Kidney epithelial cell (primary cell): ENCODE results near the gene RAPGEF6. TPM values are rescaled to one million over a fixed set of nuclear protein-coding genes. Genes with fewer than 3 reads are reported as not detected.
"Not testable (repeated sequence)": the region's sequence is repeated elsewhere in the genome, so short reads cannot be mapped to it uniquely, and the experiment has no call there.

Source experiments
- DNase-seq: peaks from one replicate; pipeline ENCODE4 v3.0.0-alpha.2; 2010; ENCODE audit warnings: low read depth
- H3K27me3 ChIP-seq: 2 replicates; pipeline ENCODE4 v1.6.0; 2011; ENCODE audit warnings: low read length; ENCODE audit not compliant: control insufficient read depth, insufficient read depth
- H3K36me3 ChIP-seq: 2 replicates; pipeline ENCODE4 v1.5.1; 2011; ENCODE audit warnings: low read length; ENCODE audit not compliant: control insufficient read depth, insufficient read depth
- H3K4me3 ChIP-seq: 2 replicates; pipeline ENCODE4 v1.5.1; 2011; ENCODE audit warnings: low read depth, mild to moderate bottlenecking, control low read depth, low read length
- total RNA-seq: library from RNA; depleted of rRNA; stranded (reverse); fragments of >200 nt; gene quantifications from 2 replicates; pipeline ENCODE4 v1.2.3, GENCODE V29; 2015
- TF ChIP-seq, protein P1 (sequence below): IDR thresholded peaks from 2 replicates; pipeline ENCODE4 v1.5.1; 2011; ENCODE audit warnings: mild to moderate bottlenecking, moderate library complexity, low read length, control low read depth, inconsistent platforms; ENCODE audit not compliant: insufficient read depth, poor library complexity, severe bottlenecking

RAPGEF6 gene
- total RNA-seq, 1 donor from 2014 or later: 10.0 TPM

- Histone ChIP-seq H3K4me3 (no peak overlapping the region), H3K36me3 (no peaks in the 10 kb centered on the region), H3K27me3 (no peaks in the 10 kb centered on the region)
- TF ChIP-seq, protein P1, sequence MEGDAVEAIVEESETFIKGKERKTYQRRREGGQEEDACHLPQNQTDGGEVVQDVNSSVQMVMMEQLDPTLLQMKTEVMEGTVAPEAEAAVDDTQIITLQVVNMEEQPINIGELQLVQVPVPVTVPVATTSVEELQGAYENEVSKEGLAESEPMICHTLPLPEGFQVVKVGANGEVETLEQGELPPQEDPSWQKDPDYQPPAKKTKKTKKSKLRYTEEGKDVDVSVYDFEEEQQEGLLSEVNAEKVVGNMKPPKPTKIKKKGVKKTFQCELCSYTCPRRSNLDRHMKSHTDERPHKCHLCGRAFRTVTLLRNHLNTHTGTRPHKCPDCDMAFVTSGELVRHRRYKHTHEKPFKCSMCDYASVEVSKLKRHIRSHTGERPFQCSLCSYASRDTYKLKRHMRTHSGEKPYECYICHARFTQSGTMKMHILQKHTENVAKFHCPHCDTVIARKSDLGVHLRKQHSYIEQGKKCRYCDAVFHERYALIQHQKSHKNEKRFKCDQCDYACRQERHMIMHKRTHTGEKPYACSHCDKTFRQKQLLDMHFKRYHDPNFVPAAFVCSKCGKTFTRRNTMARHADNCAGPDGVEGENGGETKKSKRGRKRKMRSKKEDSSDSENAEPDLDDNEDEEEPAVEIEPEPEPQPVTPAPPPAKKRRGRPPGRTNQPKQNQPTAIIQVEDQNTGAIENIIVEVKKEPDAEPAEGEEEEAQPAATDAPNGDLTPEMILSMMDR: peak; percentile 34
- DNase-seq: no peak
These were observed 138.7 kb downstream of the RAPGEF6 start for GRCh38 chr5:131496400-131496713.

- H3K36me3 ChIP-seq: no peaks in the 10 kb centered on the region
- DNase-seq: no peak
- TF ChIP-seq, protein P1: no peak
- H3K4me3 ChIP-seq: no peak overlapping the region
- no peaks in the 10 kb centered on the region for H3K27me3 ChIP-seq
These were observed 139.3 kb downstream of the RAPGEF6 start for GRCh38 chr5:131495536-131496399.

GRCh38 chr5:131491749-131492148 lies 143.3 kb downstream of the RAPGEF6 start:
- Histone ChIP-seq H3K27me3 (no peaks in the 10 kb centered on the region), H3K4me3 (no peak overlapping the region), H3K36me3 (no peaks in the 10 kb centered on the region)
- TF ChIP-seq, protein P1: no peak
- no peak for DNase-seq

GRCh38 chr5:131488463-131488862 lies 146.6 kb downstream of the RAPGEF6 start:
- H3K27me3 ChIP-seq: no peaks in the 10 kb centered on the region
- no peaks in the 10 kb centered on the region for H3K36me3 ChIP-seq
- TF ChIP-seq, protein P1: no peak
- no peak overlapping the region for H3K4me3 ChIP-seq
- no peak for DNase-seq

DNA sequence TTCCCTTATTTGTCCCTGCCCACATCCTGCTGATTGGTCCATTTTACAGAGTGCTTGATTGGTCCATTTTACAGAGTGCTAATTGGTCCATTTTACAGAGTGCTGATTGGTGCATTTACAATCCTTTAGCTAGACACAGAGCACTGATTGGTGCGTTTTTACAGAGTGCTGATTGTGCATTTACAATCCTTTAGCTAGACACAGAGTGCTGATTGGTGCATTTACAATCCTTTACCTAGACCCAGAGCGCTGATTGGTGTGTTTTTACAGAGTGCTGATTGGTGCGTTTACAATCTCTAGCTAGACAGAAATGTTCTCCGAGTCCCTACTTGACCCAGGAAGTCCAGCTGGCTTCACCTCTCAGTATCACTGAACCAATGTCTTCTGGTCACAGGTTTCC lies 147.7 kb downstream of the RAPGEF6 start:
- not testable (repeated sequence) for H3K27me3 ChIP-seq

DNA sequence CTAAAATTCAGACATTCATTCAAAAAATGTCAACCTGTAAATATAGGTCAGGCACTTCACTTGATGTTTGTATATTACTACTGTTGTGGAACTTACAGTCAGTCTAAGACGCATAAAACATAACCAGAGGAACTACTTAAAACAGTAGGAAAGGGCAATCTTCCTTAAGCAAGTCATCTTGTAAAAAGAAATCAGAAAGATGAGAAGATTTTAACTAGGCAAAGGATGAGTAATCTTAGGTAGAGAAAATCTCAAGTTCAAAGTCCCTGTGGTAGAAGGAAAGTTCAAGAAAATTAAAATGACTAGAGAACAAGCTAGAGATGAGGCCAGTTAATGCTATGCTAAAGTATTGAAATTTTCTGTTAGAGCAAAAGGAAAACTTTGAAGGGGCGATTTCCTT lies 152.4 kb downstream of the RAPGEF6 start:
- TF ChIP-seq, protein P1: no peak
- no peak for DNase-seq
- Histone ChIP-seq H3K36me3 (no peaks in the 10 kb centered on the region), H3K4me3 (no peak overlapping the region), H3K27me3 (no peaks in the 10 kb centered on the region)

More for the DNA sequence above, 147.7 kb downstream of the RAPGEF6 start:
- not testable (repeated sequence) for H3K4me3 ChIP-seq, H3K36me3 ChIP-seq, DNase-seq
